Thymus (tissue), 11 donors: ENCODE measurements around the gene NBEA. TPM values are rescaled to one million over a fixed set of nuclear protein-coding genes. Genes with fewer than 3 reads are reported as not detected.

Experiments used
- DNase-seq, 9 donors: peaks; one replicate each; pipeline ENCODE4 v3.0.0-alpha.2; 2013; ENCODE audit warnings: low spot score in 9 of 9, low read depth in 6 of 9, missing footprints in 1 of 9
- H3K27ac ChIP-seq, 2 donors: one replicate each; pipeline ENCODE4 v1.5.1; 2013; ENCODE audit warnings: control low read depth in 1 of 2, low read depth in 1 of 2, low read length in 1 of 2, mild to moderate bottlenecking in 1 of 2, moderate library complexity in 1 of 2
- H3K27me3 ChIP-seq, 2 donors: one replicate each; pipeline ENCODE4 v1.5.1; 2013; ENCODE audit warnings: low read length in 1 of 2; ENCODE audit not compliant: control insufficient read depth in 2 of 2, insufficient read depth in 1 of 2
- H3K36me3 ChIP-seq, 2 donors: one replicate each; pipeline ENCODE4 v1.5.1; 2013; ENCODE audit warnings: low read length in 1 of 2, mild to moderate bottlenecking in 1 of 2, moderate library complexity in 1 of 2; ENCODE audit not compliant: control insufficient read depth in 2 of 2, insufficient read depth in 2 of 2
- H3K4me1 ChIP-seq, 2 donors: one replicate each; pipeline ENCODE4 v1.5.1; 2013; ENCODE audit warnings: low read length in 2 of 2; ENCODE audit not compliant: control insufficient read depth in 2 of 2, insufficient read depth in 2 of 2
- H3K4me3 ChIP-seq, 2 donors: one replicate each; pipeline ENCODE4 v1.5.1; 2013; ENCODE audit warnings: low read length in 2 of 2, control low read depth in 1 of 2, mild to moderate bottlenecking in 1 of 2
- H3K9me3 ChIP-seq, 2 donors: one replicate each; pipeline ENCODE4 v1.5.1; 2013; ENCODE audit warnings: low read length in 1 of 2, mild to moderate bottlenecking in 1 of 2; ENCODE audit not compliant: control insufficient read depth in 2 of 2, insufficient read depth in 1 of 2
- WGBS: extraction: QIAGEN DNeasy Blood & Tissue Kit; methylation state at CpG from one replicate; pipeline ENCODE4 v1.1.7; 2013; 5-methylcytosine and 5-hydroxymethylcytosine counted together
- polyA plus RNA-seq: library from polyadenylated mRNA; stranded (reverse); fragments of 200-250 nt; gene quantifications from one replicate; pipeline ENCODE4 v1.2.3, GENCODE V29; 2013
- total RNA-seq: library from RNA; stranded (reverse); fragments of 120-200 nt; gene quantifications from one replicate; pipeline ENCODE4 v1.2.4, GENCODE V29; 2013
- donor health status: healthy.

Gene NBEA
- total and polyA plus RNA-seq, 2 donors = 4.1 to 6.8 TPM

DNA sequence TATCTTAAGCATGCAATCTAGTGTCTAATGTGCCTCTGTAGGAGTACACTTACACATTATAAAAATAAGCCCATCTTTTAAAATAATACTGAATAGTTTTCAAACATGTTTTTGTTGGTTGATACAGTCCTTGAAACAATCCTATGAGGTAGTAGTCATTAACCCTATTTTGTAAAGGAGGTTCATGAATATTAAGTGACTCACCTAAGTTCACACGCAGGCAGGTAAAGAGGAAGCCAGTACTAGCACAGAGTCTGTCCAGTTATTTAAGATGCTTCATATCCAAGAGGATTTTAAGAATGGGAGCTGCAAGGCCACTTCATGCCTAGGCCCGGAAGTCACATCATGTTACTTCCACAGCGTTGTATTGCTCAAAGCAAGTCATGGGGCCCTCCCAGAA, 655.4 kb downstream of the NBEA start:
- Histone ChIP-seq H3K36me3 (no peaks in the 10 kb centered on the region), H3K27me3 (no peaks in the 10 kb centered on the region), H3K27ac (no peak overlapping the region), H3K4me3 (no peak overlapping the region), H3K4me1 (no peaks in the 10 kb centered on the region), H3K9me3 (no peaks in the 10 kb centered on the region)
- 99% methylated on average over 3 of the region's 3 CpGs for WGBS
- no peak for DNase-seq

DNA sequence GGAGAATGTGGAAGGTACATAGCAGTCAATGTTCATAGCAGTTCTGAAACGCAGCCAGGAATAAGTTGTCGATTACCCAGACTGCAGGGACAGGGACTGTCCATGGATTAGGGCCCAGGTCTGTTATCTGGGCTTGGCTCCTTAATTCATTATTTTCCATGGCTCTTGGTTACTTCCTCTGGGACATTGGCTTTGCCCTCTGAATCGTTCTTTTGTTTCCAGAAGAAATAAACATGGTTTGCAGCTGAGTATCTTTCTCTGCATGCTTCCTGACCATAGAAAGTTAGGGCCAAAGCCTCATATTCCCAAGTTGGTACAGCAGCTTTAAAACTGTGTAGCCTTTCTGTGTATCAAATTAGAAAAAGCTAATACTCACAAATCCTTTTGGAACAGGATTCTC, 656.2 kb downstream of the NBEA start:
- H3K4me3 ChIP-seq = no peak overlapping the region
- H3K36me3 ChIP-seq = no peaks in the 10 kb centered on the region
- no peak overlapping the region for H3K27ac ChIP-seq
- H3K27me3 ChIP-seq = no peaks in the 10 kb centered on the region
- DNase-seq = no peak
- no peaks in the 10 kb centered on the region for H3K9me3 ChIP-seq
- 93% methylated on average over 3 of the region's 3 CpGs for WGBS
- H3K4me1 ChIP-seq = no peaks in the 10 kb centered on the region

DNA sequence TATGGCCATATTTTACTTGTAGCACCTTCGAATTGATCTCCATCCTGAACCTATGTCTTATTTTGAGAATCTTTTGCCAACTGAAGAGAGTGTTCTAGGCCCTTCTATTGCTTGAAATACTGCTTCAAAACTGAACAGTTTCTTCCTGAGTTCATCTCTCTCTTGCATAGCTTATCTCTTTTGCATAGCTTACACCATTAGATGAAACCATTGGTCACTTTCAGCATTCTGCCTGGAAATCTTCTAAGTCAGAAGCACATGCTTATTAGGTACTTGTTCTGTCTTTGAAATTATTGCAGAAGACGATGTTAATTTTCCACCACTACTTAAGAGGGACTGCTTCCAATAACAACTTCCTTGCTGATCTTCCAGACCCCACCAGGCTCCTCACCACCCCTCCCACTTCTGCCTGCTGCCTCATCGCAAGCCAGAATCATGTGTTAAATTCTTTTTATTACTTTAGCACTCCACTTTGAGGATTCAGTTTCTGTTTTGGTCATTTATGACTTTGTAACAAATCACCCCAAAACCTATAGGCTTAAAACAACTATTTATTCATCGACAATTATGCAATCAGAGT, 656.8 kb downstream of the NBEA start:
- no peaks in the 10 kb centered on the region for H3K4me1 ChIP-seq
- H3K4me3 ChIP-seq = no peak overlapping the region
- no peaks in the 10 kb centered on the region for H3K27me3 ChIP-seq
- no peak for DNase-seq
- no peak overlapping the region for H3K27ac ChIP-seq
- WGBS = 71% methylated on average over 4 of the region's 4 CpGs
- no peaks in the 10 kb centered on the region for H3K9me3 ChIP-seq
- H3K36me3 ChIP-seq = no peaks in the 10 kb centered on the region

DNA sequence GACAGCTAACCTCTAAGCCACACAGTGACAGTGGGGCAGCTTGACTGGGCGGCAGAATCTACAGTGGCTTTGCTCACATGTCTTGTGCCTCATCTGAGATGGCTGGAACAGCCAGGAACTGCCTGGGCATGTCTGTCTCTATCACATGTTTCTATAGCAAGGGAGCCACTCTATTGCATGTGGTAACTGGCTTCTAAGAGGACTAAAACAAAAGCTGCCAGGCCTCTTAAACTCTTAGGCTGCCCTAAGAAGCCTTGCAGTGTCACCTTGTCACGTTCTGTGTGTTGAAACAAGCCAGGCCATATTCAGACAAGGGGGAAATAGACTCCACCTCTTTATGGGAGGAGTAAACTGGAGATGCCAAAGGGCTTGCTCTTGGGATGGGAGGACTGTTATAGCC, 657.3 kb downstream of the NBEA start:
- WGBS = 93% methylated on average over 2 of the region's 2 CpGs
- Histone ChIP-seq H3K4me3 (no peak overlapping the region), H3K4me1 (no peaks in the 10 kb centered on the region), H3K27me3 (no peaks in the 10 kb centered on the region), H3K9me3 (no peaks in the 10 kb centered on the region), H3K36me3 (no peaks in the 10 kb centered on the region), H3K27ac (no peak overlapping the region)
- DNase-seq = no peak

DNA sequence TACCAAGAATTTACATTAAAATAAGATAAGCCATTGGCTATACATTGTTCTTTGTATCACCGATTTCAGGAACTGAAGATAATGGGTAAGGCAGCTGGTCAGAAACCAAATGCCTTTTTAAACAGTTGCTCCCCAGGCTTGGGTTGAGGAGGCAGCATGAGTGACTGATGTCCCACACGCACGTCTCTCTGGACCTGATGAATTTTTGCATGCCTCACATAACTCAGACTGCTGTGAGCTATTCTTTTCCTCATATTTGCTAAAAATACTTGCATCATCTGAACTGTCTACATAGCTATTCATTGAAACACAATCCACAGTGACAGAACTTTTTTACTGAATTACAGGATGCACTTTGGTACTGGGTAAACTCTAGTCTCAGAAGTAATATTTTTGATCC, 658.1 kb downstream of the NBEA start:
- Histone ChIP-seq H3K27me3 (no peaks in the 10 kb centered on the region), H3K36me3 (no peaks in the 10 kb centered on the region), H3K4me1 (no peaks in the 10 kb centered on the region), H3K4me3 (no peak overlapping the region), H3K27ac (no peak overlapping the region), H3K9me3 (no peaks in the 10 kb centered on the region)
- no peak for DNase-seq
- 93% methylated on average over 3 of the region's 3 CpGs for WGBS

DNA sequence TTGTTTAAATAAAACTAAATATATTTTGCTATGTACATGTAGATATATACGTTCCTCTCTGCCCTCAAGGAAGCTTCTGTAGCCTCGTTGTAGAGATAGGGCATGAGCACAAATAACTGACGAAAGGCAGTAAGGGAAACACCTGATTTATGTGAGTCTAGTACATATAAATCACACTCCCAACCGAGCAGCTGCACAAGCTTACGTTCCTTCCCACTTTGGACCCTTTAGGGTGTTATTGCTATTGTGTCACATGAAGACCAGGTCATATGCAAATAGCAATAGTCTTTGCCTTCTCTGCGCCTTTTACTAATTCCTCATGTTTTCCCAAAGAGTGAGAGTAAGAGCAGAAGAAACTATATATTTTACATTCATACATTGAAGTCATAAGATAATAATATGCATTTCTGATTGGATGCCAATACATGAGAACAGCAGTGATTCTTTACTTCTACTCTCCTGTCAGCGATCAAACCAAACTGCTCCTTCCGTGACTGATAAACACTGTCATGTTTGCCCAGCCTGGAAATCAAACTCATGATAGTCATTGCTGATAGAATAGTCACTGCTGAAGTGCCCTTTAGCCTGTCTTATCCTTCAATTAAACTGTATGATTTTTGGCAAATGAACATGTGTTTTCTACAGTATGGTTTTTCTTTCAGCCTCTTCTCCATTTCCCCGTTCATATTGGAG, 661.7 kb downstream of the NBEA start:
- no peaks in the 10 kb centered on the region for H3K9me3 ChIP-seq
- H3K27ac ChIP-seq = no peak overlapping the region
- no peaks in the 10 kb centered on the region for H3K36me3 ChIP-seq
- no peaks in the 10 kb centered on the region for H3K4me1 ChIP-seq
- H3K27me3 ChIP-seq = no peaks in the 10 kb centered on the region
- no peak for DNase-seq
- WGBS = 84% methylated on average over 9 of the region's 9 CpGs
- no peak overlapping the region for H3K4me3 ChIP-seq

DNA sequence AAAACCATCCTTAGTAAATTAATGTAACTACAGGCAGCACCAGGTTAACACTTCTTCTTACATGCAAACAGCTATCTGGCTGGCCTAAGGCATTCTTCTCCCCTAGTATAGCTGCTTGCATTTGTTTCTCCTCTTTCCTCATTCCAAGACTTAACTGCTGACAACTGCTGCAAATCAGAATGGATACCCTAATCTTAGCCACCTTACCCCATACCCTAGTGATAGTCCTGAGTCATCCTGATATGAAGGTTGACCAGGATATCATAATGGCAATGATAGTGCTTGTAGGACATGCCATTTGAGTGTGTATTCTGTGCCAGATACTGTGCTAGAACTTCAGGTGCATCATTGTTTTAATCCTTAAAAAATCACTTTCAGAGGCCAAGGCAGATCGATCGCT, 672.6 kb downstream of the NBEA start:
- H3K27me3 ChIP-seq = no peaks in the 10 kb centered on the region
- 98% methylated on average over 2 of the region's 2 CpGs for WGBS

DNA sequence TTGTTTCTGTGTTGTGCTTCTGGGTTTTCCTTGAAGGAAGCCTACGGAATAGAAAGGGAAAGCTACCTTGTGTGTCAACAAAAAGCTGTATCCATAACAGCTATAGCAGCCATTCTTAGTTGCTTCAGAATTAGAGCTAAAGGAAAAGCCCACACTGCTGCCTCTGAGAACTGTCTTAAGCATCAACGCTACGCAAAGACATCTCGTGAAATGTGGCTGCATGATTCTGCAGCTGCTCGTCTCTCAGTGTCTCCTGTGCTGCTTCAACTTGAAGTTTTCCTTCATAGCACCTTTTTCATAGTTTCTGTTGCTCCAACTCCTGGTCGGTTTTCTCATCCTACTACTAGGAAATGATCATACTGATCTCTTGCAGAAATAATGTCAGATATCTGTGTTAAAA, 675.4 kb downstream of the NBEA start:
- no peak for DNase-seq
- Histone ChIP-seq H3K4me1 (no peaks in the 10 kb centered on the region), H3K36me3 (no peaks in the 10 kb centered on the region), H3K9me3 (no peaks in the 10 kb centered on the region), H3K27me3 (no peaks in the 10 kb centered on the region), H3K27ac (peak overlapping the region in 1 of 2 donors; percentile 18), H3K4me3 (no peak overlapping the region)
- WGBS = 95% methylated on average over 6 of the region's 6 CpGs

More for the DNA sequence above, 672.6 kb downstream of the NBEA start:
- H3K4me1 ChIP-seq = no peaks in the 10 kb centered on the region
- no peaks in the 10 kb centered on the region for H3K9me3 ChIP-seq
- no peak overlapping the region for H3K27ac ChIP-seq
- DNase-seq = no peak
- no peaks in the 10 kb centered on the region for H3K36me3 ChIP-seq
- H3K4me3 ChIP-seq = no peak overlapping the region

DNA sequence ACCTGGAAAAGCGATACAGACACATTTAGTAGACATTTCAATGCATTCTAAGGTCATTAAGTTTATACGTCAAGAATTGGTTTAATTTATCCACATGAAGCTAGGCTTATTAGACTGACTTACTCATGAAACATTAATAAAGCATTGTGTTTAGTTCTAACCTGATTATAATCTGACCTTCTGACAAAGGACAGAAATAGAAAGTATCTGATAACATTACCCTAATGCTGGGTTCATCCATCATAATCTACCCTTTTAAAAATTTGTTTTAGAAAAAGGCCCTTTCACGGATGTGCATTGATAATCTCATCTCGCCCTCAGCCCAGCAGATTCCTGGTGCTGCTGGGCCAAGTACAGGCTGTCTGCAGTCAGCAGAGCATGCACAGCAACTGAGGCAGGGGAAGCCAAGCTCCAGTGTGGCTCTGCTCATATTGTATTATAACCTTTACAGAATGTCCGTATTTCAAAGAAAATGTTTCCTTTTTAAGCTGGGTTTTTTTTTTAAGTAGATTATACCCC, 676.6 kb downstream of the NBEA start:
- no peaks in the 10 kb centered on the region for H3K4me1 ChIP-seq
- no peaks in the 10 kb centered on the region for H3K9me3 ChIP-seq
- 85% methylated on average over 5 of the region's 5 CpGs for WGBS
- no peak for DNase-seq
- no peaks in the 10 kb centered on the region for H3K27me3 ChIP-seq
- H3K27ac ChIP-seq = no peak overlapping the region
- no peak overlapping the region for H3K4me3 ChIP-seq
- no peaks in the 10 kb centered on the region for H3K36me3 ChIP-seq
